Measurements from ENCODE around the gene SLC1A7.

SLC1A7 gene

GRCh38 chr1:53076721-53077598, 65.5 kb downstream of the SLC1A7 start:
- DNase-seq (ENCODE audit: low read depth): no peak

GRCh38 chr1:53076165-53076564, 66.3 kb downstream of the SLC1A7 start:
- no peak for DNase-seq (ENCODE audit: low read depth)

- no peak for DNase-seq (ENCODE audit: low read depth)
Observed at GRCh38 chr1:53075761-53076163, 66.7 kb downstream of the SLC1A7 start.

- no peak for DNase-seq (ENCODE audit: low read depth)
Observed at GRCh38 chr1:53075206-53075605, 67.2 kb downstream of the SLC1A7 start.

- DNase-seq (ENCODE audit: low read depth): no peak
Observed at GRCh38 chr1:53074313-53075154, 67.9 kb downstream of the SLC1A7 start.

GRCh38 chr1:53073868-53074311, 68.5 kb downstream of the SLC1A7 start:
- no peak for DNase-seq (ENCODE audit: low read depth)

GRCh38 chr1:53073287-53073686, 69.2 kb downstream of the SLC1A7 start:
- no peak for DNase-seq (ENCODE audit: low read depth)

GRCh38 chr1:53071915-53072314, 70.5 kb downstream of the SLC1A7 start:
- DNase-seq (ENCODE audit: low read depth): no peak

- DNase-seq (ENCODE audit: low read depth): no peak
Observed at GRCh38 chr1:53071167-53071865, 71.1 kb downstream of the SLC1A7 start.

GRCh38 chr1:53070621-53071020, 71.8 kb downstream of the SLC1A7 start:
- DNase-seq (ENCODE audit: low read depth): no peak

GRCh38 chr1:53069663-53070327, 72.6 kb downstream of the SLC1A7 start:
- no peak for DNase-seq (ENCODE audit: low read depth)

- no peak for DNase-seq (ENCODE audit: low read depth)
Observed at GRCh38 chr1:53069265-53069662, 73.2 kb downstream of the SLC1A7 start.

GRCh38 chr1:53068314-53069099, 73.9 kb downstream of the SLC1A7 start:
- DNase-seq (ENCODE audit: low read depth): no peak

- DNase-seq (ENCODE audit: low read depth): no peak
Observed at GRCh38 chr1:53067886-53068285, 74.6 kb downstream of the SLC1A7 start.

GRCh38 chr1:53066891-53067738, 75.3 kb downstream of the SLC1A7 start:
- no peak for DNase-seq (ENCODE audit: low read depth)

GRCh38 chr1:53066488-53066887, 76.0 kb downstream of the SLC1A7 start:
- no peak for DNase-seq (ENCODE audit: low read depth)

- DNase-seq (ENCODE audit: low read depth): no peak
Observed at GRCh38 chr1:53065391-53065790, 77.0 kb downstream of the SLC1A7 start.

- no peak for DNase-seq (ENCODE audit: low read depth)
Observed at GRCh38 chr1:53063744-53064515, 78.5 kb downstream of the SLC1A7 start.
